ENCODE data around the gene SPINT1.

SPINT1 gene

GRCh38 chr15:40815042-40815698, 28.7 kb upstream of the SPINT1 start:
- TF ChIP-seq PPARA (CRISPR knock-in tag; IDR thresholded peaks at IDR 0.05; ENCODE audit: borderline replicate concordance) (no peak), ZNF565 (CRISPR knock-in tag; conservative IDR thresholded peaks at IDR 0.05; ENCODE audit: low read depth) (no peak), ZNF8 (CRISPR knock-in tag; IDR thresholded peaks at IDR 0.05) (no peak), PATZ1 (CRISPR knock-in tag; IDR thresholded peaks at IDR 0.05; ENCODE audit: borderline replicate concordance) (no peak), ZC3H10 (CRISPR knock-in tag; IDR thresholded peaks at IDR 0.05) (no peak), CREB5 (CRISPR knock-in tag; IDR thresholded peaks at IDR 0.05; ENCODE audit: low read depth) (no peak), ESRRG (CRISPR knock-in tag; IDR thresholded peaks at IDR 0.05) (no peak), BACH2 (CRISPR knock-in tag; IDR thresholded peaks at IDR 0.05; ENCODE audit: borderline replicate concordance) (no peak), SNAI2 (CRISPR knock-in tag; IDR thresholded peaks at IDR 0.05) (no peak), TCF4 (CRISPR knock-in tag; IDR thresholded peaks at IDR 0.05; ENCODE audit: borderline replicate concordance) (no peak), OSR1 (CRISPR knock-in tag; IDR thresholded peaks at IDR 0.05) (no peak), TOX (CRISPR knock-in tag; IDR thresholded peaks at IDR 0.05; ENCODE audit: borderline replicate concordance) (no peak), ARNTL (CRISPR knock-in tag; IDR thresholded peaks at IDR 0.05; ENCODE audit: borderline replicate concordance, low read depth) (no peak), RARB (CRISPR knock-in tag; IDR thresholded peaks at IDR 0.05) (no peak), ZNF70 (CRISPR knock-in tag; IDR thresholded peaks at IDR 0.05) (no peak), ZFP30 (CRISPR knock-in tag; IDR thresholded peaks at IDR 0.05) (no peak)
- TF ChIP-seq, protein P1, sequence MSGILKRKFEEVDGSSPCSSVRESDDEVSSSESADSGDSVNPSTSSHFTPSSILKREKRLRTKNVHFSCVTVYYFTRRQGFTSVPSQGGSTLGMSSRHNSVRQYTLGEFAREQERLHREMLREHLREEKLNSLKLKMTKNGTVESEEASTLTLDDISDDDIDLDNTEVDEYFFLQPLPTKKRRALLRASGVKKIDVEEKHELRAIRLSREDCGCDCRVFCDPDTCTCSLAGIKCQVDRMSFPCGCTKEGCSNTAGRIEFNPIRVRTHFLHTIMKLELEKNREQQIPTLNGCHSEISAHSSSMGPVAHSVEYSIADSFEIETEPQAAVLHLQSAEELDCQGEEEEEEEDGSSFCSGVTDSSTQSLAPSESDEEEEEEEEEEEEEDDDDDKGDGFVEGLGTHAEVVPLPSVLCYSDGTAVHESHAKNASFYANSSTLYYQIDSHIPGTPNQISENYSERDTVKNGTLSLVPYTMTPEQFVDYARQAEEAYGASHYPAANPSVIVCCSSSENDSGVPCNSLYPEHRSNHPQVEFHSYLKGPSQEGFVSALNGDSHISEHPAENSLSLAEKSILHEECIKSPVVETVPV (CRISPR knock-in tag; IDR thresholded peaks at IDR 0.05): no peak

DNA sequence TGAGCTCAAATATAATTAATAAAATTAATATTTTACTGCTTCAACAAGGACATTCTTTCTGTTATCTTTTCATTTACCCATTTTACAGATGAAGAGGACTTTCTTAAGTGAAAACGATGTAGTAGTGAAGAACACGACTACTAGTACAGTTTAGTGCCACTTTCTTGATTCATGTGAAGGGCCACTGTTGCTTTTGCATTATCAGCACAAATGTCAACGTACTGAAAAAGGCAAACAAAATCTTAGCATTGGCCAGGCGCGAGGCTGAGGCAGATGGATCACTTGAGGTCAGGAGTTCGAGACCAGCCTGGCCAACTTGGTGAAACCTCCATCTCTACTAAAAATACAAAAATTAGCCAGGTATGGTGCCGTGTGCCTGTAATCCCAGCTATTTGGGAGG, 24.8 kb upstream of the SPINT1 start:
- no peak for ATAC-seq
- TF ChIP-seq POU6F1 (CRISPR knock-in tag; IDR thresholded peaks at IDR 0.05; ENCODE audit: borderline replicate concordance, low read depth) (no peak), GLIS3 (CRISPR knock-in tag; IDR thresholded peaks at IDR 0.05) (no peak), ARNTL (CRISPR knock-in tag; IDR thresholded peaks at IDR 0.05; ENCODE audit: borderline replicate concordance, low read depth) (no peak), TOX (CRISPR knock-in tag; IDR thresholded peaks at IDR 0.05; ENCODE audit: borderline replicate concordance) (no peak)

More at GRCh38 chr15:40815042-40815698, 28.7 kb upstream of the SPINT1 start:
- ATAC-seq: no peak; the same call in 1 of the 3 replicates

GRCh38 chr15:40821195-40821594, 22.7 kb upstream of the SPINT1 start:
- ATAC-seq: no peak

More at GRCh38 chr15:40821195-40821594, 22.7 kb upstream of the SPINT1 start:
- no peak for TF ChIP-seq CREB5 (CRISPR knock-in tag; IDR thresholded peaks at IDR 0.05; ENCODE audit: low read depth)
- TF ChIP-seq GLIS3 (CRISPR knock-in tag; IDR thresholded peaks at IDR 0.05): no peak
- TF ChIP-seq SNAI2 (CRISPR knock-in tag; IDR thresholded peaks at IDR 0.05): no peak
- no peak for TF ChIP-seq ZC3H10 (CRISPR knock-in tag; IDR thresholded peaks at IDR 0.05)
- TF ChIP-seq TCF4 (CRISPR knock-in tag; IDR thresholded peaks at IDR 0.05; ENCODE audit: borderline replicate concordance): no peak
- TF ChIP-seq TSHZ2 (CRISPR knock-in tag; IDR thresholded peaks at IDR 0.05): no peak
- TF ChIP-seq TOX (CRISPR knock-in tag; IDR thresholded peaks at IDR 0.05; ENCODE audit: borderline replicate concordance): no peak
- TF ChIP-seq ARNTL (CRISPR knock-in tag; IDR thresholded peaks at IDR 0.05; ENCODE audit: borderline replicate concordance, low read depth): no peak
- TF ChIP-seq, protein P1 (CRISPR knock-in tag; IDR thresholded peaks at IDR 0.05): no peak
- TF ChIP-seq PPARA (CRISPR knock-in tag; IDR thresholded peaks at IDR 0.05; ENCODE audit: borderline replicate concordance): no peak
- TF ChIP-seq ZNF70 (CRISPR knock-in tag; IDR thresholded peaks at IDR 0.05): no peak
- no peak for TF ChIP-seq BACH2 (CRISPR knock-in tag; IDR thresholded peaks at IDR 0.05; ENCODE audit: borderline replicate concordance)
- TF ChIP-seq ZFP3 (CRISPR knock-in tag; IDR thresholded peaks at IDR 0.05): no peak
- no peak for TF ChIP-seq ZNF565 (CRISPR knock-in tag; conservative IDR thresholded peaks at IDR 0.05; ENCODE audit: low read depth)
- no peak for TF ChIP-seq ZNF8 (CRISPR knock-in tag; IDR thresholded peaks at IDR 0.05)
- TF ChIP-seq RARB (CRISPR knock-in tag; IDR thresholded peaks at IDR 0.05): no peak

All from SK-N-SH treated with all-trans-retinoic acid at 6 μM for 48 hours (cell line).